HG03354 (cell line): ENCODE results near the gene TBX1.

Experiments used
- ATAC-seq: cut with Tn5 transposase; IDR thresholded peaks from one replicate; pipeline ENCODE4 v1.9.1; 2021; ENCODE audit warnings: mild to moderate bottlenecking; ENCODE audit not compliant: unreplicated experiment, poor library complexity, severe bottlenecking

Gene TBX1

DNA sequence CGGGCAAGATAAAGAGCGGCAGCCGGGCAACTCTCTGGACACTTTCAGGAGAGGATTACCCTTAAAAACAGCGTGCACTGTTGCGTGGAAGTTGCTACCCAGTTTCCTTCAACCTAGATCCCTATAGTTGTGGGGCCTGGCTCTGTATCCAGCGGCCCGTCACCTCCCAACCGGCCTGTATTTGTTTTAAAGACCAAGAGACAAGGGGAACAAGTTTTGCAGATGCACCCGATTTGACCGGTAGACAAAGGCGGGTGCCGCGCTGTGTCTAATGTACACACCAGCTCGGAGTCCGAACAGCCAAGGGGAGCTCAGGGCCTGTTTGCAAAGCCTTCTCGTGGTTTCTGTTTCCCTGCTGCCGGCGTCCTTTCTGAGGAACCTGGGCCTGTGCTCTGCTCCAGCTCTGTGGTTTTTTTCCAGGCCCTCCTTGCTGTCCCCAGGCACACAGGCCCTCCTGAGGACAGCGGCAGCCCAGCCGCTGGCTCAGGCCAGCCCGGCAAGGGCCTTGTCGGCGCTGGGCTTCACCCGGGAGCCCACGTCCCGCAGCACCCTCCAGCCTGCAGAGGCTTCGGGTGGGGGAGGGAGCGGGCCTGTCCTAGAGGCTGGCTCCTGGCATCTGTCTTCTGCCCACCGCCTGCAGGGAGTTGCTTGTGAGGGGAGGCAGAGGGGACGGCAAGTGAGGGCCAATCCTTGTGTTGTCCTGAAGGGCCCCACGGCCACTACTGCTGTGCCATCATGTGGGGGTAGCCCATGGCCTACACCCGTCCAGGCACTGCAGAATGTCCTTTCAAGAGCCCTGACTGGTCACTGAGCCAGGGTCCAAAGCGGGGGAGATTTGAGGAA is 1.4 kb downstream of the TBX1 start:
- no peak for ATAC-seq

DNA sequence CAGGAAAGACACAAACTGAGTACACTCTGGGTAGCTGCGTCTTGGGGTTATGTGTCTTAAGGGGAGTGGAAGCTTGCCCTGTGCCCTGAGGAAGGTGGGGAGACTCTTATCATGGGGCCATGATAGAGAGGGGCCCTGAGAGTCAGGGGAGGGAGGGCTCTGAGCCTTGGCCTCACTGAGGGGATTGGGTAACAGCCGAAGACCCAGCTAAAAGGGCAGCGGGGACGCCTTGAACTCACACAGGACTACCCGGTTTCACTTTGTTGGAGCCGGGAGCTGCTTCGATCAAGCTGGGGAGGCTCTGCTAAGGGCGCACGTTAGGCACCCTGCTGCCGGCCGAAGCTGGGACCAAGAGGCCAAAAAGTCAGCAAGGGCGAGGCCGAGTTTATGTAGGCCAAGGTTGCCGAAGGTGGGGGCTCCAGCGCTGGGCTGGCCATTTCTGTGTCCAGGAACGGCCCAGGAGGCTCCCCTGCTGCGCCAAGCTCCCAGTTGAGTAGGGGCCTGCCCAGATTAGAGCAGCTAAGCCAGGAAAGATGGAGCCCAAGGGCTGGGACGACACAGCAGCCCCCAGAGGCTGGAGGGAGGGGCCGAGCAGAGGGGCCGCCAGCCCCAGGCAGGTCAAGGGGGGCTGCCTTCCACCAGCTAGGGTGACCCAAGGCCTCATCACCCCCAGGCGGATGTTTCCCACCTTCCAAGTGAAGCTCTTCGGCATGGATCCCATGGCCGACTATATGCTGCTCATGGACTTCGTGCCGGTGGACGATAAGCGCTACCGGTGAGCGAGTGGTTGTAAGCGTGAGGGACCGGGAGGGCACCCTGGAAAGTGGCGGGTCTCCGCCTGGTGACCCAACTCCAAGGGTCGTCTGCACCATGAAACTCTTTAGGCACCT is 2.2 kb downstream of the TBX1 start:
- no peak for ATAC-seq

DNA sequence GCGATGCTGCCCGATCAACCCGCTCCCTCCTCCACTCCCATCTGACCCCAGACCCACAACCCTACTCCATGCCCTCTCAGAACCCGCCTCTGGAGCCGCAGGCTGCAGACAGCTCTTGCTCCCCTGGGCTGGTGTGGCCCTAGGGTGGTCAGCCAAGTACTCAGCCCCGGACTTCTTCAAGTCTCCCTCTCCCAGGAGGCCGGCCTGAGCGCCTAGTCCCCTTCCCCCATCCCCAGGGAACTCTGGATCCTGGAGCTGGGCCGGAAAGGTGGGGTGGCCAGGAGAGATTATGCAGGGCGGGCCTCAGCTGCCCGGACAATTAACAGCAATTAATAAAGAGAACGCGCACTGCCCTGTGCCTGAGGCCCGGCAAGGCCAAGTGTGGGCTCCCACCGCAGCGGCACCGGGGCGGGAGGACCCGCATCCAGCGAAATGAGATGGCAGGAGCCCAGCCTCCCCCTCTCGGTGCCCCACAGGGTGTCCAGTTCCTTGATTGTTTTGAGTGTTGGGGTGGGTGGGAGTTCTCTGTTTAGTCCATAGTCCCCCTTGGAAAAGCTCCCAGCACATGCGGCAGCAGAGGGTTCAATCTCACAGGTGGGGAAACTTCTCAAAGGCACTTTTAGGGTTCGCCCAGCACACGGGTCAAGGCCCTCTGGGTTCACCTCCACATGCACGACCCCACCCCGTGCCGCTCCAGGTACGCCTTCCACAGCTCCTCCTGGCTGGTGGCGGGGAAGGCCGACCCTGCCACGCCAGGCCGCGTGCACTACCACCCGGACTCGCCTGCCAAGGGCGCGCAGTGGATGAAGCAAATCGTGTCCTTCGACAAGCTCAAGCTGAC is 3.1 kb downstream of the TBX1 start:
- ATAC-seq, result no peak

DNA sequence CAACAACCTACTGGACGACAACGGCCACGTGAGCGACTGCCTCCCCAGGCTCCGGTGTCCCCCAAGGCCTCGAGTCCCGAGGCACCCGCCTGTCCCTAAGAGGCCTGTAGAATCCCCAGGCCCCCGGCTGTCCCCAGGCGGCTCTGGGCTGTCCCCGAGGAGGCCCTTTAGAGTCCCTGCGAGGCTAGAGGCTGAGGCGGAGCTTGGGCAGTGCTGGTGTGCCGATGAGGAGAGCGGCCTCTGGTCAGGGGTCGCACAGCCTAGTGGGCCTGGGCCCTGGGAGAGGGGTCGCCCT is 3.7 kb downstream of the TBX1 start:
- no peak for ATAC-seq

DNA sequence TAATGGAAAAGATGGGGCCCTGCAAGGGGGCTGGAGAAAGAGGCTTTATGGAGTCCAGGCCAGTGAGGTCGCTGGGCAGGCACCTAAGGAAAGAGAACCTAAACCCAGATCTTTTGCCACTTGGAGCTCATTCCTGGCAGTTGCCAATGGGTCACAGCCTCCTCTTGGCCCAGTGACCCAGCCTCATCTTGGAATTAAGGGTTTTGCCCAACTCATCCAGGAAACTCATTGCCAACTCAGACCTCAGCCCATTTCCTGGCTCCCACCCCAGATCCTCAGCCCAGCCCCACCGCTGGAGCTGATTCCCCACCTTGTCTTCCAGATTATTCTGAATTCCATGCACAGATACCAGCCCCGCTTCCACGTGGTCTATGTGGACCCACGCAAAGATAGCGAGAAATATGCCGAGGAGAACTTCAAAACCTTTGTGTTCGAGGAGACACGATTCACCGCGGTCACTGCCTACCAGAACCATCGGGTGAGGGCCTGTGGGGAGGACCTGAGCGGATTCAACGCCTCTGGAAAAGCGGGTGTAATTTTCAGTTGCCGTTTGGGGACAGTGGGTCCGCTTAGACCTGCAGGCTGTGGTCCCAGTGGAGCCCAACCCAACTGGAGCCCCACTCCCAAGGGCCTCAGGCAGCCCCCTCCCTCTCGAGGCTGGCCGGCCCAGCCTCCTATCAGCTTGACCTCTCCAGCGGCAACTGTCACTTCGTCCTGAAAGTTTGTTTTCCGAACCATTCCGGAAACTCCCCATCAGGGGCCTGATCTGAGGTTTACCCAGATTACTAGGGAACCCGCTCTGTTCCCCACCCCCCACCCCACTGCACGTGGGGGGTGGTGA is 4.3 kb downstream of the TBX1 start:
- ATAC-seq, result no peak

DNA sequence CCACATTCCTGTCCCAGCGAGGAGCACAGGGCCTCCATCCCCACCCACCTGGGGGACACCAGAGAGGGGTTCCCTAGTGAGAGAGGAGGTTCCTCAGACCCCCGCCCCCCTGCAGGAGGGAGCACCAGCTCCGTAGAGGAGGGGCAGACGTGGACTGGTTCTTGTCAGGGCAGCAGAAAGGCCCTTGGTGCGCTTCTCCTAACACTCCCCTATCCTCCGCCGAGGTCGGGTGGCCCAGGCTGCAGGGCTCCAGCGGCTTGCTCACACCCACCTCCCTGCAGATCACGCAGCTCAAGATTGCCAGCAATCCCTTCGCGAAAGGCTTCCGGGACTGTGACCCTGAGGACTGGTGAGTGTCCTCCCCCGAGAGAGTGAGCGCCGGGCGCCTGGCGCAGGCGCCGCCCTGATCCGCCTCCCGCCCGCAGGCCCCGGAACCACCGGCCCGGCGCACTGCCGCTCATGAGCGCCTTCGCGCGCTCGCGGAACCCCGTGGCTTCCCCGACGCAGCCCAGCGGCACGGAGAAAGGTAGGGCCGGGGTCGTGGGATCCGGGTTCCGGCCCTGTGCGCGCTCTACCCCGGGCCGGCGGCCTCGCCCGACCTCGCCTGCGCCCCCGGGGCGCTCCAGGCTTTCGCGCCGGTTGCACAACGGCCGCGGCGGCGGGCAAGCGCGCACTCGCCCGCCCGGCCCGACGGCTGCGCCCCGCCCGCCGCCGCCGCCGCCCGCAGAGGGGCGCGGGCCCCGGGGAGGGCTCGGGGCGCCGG is 5.1 kb downstream of the TBX1 start:
- no peak for ATAC-seq

DNA sequence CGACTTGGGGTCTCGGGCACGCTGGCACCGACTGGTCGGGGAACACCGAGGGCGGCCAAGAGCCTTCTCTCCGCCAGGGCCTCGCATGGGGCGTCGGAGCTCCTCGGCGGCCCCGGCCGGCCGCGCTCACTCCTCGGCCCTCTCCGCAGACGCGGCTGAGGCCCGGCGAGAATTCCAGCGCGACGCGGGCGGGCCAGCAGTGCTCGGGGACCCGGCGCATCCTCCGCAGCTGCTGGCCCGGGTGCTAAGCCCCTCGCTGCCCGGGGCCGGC is 5.6 kb downstream of the TBX1 start:
- ATAC-seq, result no peak

DNA sequence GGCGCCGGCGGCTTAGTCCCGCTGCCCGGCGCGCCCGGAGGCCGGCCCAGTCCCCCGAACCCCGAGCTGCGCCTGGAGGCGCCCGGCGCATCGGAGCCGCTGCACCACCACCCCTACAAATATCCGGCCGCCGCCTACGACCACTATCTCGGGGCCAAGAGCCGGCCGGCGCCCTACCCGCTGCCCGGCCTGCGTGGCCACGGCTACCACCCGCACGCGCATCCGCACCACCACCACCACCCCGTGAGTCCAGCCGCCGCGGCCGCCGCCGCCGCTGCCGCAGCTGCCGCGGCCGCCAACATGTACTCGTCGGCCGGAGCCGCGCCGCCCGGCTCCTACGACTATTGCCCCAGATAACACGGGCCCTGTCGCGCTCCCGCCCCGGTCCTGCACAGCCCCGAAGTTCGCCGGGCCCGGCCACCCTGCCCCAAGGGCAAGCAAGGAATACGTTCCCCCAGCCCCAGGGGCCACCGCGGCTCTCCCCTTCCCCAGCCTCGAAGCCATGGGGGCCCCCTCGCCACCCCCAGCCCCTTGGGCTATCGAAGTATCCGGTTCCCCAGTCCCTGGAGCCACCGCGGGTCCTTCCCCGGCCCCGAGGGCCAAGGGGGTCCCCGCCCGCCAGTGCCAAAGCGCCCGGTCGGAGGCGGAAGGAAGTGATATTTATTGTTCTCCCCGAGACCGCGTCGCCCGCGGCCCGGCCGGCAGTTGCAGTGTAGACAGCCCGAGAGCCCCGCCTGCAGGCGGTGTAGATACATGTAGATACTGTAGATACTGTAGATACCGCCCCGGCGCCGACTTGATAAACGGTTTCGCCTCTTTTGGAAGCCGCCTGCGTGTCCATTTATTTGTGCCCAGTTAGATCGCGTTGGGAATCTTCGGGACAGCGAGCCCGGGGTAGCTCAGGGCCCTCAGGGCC is 6.2 kb downstream of the TBX1 start:
- no peak for ATAC-seq

DNA sequence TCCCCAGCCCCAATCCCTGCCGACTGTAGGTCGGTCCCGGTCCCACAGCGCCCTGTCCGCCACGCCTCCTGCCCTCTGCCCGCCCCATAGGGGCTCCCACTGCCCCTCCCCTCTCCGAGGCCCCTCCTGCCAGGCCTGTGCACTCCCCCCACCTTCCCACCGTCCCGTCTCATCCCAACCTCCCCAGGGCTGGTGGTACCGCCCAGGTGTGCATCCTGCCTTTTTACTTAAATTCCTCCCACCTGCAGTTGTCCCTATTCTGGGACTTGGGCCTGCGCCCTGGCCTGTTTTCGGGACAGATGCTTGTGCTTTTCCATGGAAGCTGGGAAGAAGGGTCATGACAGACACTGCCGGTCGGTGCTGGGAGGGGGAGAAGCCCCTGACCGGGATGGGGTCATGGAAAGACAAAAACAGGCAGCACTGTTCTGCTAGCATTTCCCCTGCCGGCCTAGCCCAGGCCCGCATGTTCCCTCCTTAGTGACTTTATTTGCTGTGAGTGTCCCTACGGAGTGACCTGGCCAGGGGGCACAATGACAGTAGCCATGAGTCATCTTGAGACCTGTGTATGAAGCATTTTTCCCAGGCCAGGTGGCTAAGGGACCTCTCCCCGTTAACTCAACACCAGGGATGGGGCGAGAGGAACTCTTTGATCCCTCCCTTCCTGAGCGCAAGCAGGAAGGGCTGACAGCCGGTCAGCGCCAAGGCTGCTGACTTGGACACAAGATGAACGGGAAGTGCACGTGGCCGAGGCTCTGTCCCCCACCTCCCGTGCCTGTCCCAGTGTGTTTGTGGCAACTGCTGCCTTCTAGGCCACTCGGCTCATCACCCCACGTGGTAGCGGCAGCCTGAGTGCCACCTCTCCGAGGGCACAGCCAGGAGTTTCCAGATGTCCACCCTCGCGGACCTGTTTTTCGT is 7.1 kb downstream of the TBX1 start:
- ATAC-seq, result no peak

DNA sequence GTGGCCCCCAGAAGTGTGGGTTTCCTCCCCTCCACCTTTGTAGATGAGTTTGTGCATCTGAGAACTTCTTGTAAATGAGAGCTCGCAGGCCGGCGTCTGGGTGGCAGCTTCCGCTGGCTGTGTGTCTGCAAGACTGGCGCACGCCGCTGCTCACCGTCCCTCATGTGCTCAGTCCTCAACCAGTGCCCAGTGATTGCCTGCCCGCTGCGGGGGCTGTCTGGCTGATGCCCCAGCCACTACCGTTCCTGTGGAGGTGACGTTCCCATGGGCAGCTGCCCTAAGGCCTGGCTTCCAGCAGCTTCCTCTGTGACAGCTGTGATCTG is 8.8 kb downstream of the TBX1 start:
- ATAC-seq, result no peak

DNA sequence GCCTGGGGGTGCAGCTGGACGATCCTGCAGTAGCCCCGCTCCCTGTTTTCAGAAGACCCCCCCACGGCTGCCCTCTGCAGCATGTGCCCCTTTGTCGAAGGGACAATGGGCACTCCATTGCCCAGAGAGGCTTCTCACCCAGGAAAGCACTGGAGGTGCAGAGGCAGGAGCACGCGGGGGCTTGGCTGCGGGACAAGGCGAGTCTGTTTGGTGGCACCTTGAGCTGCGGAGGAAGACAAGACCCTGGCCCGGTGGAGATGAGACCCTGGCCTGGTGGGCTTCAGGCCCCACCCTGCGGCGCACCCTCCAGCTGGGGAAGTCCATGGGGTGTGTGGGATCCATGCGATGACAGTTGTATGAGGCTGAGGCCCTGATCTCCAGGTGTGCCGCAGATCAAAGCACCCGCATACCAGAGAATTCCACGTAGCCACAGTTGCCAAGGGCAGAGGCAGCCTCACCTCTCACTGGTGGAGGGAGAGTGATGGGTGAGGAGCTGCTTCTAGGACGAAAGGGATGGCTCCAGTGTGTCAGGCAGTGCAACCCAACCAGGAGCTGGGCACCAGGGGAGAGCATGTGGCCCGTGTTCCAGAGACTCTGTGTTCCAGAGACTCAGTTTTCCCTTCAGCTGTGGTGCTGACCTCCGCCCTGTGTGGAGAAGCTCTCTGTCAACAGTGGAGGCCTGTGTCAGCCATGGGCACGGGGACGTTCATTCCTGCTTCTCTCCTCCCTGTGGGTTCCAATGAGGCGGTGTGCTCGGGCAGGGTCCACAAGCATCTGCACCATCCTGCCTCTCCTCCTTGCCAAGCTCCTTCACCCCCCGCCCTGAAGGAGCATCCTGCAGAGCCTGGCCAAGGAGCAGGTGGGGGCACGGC is 10.0 kb downstream of the TBX1 start:
- ATAC-seq, result no peak

DNA sequence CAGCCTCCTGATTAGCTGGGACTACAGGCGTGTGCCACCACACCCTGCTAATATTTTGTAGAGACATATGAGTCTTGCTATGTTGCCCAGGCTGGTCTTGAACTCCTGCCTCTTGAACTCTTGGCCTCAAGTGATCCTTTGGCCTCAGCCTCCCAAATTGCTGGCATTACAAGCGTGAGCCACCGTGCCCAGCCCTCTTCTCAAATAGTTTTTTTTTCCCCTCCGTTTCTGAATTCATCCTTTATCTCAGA is 11.8 kb downstream of the TBX1 start:
- ATAC-seq, result no peak

DNA sequence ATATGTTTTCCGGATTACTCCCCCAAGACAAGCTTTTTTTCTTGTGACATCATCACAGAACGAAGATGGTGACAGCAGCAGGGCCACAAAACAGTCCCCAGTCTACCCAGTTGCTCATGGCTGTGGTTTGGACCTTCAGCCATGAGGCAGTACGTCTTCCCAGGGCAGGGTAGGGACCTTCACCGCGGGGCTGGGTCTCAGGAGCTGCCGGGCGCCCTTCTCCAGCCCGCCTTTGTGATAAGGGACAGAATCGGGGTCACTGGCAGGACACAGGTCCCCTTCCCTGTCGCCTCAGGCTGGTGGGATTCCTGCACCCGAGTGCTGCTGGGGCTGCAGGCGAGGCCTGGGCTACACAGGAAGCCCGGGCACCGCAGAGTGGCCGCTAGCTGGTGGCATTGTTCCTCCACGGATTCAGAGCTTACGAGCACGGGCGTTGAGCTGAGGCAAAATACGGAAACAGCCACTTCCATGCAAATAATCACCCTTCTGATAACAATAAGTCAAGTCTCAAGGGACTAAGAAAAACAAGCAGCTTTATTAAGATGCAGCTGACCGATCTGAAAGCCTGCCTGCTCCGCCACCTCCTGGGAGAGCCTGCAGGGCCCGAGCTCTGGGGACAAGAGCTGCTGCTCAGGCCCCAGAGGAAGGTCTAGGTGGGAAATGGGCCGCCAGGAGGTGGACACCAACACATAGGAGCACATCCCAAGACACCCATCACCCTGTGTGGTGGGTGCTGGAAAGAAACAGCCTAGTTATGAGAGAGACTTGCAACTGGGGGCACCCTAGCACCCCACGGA is 12.3 kb downstream of the TBX1 start:
- ATAC-seq, result peak; percentile 81

DNA sequence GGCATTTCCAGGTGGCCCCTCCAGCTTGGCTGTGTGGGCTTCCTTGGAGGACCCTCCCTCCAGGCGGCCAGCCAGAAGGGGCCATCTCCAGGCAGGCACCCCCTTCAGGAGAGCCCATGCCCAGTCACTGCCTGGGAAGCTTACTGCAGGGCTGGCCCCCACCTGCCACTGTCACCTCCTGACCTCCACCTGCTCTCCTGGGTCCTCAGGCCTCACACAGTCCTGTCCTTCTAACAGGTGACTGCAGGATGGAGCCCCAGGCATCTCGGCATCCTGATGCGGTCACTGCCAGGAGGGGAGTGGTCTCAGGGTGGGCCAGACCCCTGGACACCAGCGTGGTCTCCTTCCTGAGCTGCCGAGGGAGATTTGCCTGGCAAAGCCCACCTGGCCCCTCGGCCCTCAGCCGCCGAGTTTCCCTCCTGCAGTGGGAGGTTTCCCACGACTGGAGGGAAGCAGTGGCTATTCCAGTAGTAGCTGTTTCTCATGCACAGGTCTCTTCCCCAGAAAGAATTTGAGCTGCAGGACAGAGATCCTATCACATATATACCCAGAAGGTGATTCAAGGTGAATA is 13.0 kb downstream of the TBX1 start:
- ATAC-seq, result no peak

DNA sequence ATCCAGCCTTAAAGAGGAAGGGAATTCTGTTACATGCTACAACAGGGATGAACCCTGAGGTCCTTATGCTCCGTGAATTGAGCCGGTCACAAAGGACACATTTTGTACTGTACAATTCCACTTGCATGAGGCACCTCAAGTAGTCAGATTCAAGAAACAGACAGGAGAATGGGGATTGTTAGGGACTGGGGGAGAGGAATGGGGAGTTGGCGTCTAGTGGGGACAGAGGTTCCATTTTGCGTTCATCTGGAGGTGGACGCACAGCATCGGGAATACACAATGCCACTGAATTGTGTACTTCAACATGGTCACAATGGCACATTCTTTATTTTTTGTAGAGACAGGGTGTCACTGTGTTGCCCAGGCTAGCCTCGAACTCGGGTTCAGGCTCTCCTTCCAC is 14.1 kb downstream of the TBX1 start:
- no peak for ATAC-seq
